Measurements from ENCODE around the gene METTL23. TPM values are rescaled to one million over a fixed set of nuclear protein-coding genes. Genes with fewer than 3 reads are reported as not detected.
"Not testable (repeated sequence)": the region's sequence is repeated elsewhere in the genome, so short reads cannot be mapped to it uniquely, and the experiment has no call there.

Gene METTL23
- total and polyA plus RNA-seq, 2 experiments from 2014 or later = 41.6 to 55.9 TPM

DNA sequence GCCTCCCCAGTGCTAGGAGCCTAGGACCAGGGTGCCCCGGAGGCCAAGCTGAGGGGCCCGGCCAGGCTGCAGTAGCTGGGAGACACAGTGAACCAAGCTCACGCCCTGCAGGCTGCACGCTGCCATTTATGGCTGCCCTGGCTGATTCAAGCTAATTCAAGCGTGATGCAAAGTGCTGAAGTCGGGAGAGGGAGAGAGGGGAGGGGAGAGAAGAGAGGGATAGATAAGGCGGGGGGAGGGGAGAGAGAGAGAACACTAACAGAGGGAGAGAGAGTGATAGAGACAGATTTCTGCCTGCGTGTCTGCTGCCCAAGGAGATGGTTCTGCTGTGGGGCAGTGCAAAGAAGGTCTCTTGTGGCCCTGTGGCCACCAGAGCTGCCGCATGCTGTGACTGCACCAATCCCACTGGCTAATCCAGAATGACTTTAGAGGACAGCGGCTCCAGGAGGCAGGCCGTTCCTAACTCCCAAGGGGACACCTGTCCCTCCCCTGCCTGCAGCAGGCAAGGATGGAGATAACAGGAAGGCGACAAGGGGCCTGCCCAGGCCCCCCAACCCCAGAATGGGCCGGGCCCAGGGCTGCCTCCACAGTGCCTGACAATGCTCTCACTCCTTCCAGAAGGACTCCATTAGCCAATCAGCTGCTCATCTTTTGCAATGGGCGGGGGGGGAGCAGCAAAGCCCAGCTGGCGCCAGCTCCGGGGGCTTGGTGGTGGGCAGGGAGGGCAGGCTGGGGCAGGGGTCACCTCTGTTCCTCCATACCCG lies 28.8 kb upstream of the METTL23 start (continued):
- TF ChIP-seq, protein P1, sequence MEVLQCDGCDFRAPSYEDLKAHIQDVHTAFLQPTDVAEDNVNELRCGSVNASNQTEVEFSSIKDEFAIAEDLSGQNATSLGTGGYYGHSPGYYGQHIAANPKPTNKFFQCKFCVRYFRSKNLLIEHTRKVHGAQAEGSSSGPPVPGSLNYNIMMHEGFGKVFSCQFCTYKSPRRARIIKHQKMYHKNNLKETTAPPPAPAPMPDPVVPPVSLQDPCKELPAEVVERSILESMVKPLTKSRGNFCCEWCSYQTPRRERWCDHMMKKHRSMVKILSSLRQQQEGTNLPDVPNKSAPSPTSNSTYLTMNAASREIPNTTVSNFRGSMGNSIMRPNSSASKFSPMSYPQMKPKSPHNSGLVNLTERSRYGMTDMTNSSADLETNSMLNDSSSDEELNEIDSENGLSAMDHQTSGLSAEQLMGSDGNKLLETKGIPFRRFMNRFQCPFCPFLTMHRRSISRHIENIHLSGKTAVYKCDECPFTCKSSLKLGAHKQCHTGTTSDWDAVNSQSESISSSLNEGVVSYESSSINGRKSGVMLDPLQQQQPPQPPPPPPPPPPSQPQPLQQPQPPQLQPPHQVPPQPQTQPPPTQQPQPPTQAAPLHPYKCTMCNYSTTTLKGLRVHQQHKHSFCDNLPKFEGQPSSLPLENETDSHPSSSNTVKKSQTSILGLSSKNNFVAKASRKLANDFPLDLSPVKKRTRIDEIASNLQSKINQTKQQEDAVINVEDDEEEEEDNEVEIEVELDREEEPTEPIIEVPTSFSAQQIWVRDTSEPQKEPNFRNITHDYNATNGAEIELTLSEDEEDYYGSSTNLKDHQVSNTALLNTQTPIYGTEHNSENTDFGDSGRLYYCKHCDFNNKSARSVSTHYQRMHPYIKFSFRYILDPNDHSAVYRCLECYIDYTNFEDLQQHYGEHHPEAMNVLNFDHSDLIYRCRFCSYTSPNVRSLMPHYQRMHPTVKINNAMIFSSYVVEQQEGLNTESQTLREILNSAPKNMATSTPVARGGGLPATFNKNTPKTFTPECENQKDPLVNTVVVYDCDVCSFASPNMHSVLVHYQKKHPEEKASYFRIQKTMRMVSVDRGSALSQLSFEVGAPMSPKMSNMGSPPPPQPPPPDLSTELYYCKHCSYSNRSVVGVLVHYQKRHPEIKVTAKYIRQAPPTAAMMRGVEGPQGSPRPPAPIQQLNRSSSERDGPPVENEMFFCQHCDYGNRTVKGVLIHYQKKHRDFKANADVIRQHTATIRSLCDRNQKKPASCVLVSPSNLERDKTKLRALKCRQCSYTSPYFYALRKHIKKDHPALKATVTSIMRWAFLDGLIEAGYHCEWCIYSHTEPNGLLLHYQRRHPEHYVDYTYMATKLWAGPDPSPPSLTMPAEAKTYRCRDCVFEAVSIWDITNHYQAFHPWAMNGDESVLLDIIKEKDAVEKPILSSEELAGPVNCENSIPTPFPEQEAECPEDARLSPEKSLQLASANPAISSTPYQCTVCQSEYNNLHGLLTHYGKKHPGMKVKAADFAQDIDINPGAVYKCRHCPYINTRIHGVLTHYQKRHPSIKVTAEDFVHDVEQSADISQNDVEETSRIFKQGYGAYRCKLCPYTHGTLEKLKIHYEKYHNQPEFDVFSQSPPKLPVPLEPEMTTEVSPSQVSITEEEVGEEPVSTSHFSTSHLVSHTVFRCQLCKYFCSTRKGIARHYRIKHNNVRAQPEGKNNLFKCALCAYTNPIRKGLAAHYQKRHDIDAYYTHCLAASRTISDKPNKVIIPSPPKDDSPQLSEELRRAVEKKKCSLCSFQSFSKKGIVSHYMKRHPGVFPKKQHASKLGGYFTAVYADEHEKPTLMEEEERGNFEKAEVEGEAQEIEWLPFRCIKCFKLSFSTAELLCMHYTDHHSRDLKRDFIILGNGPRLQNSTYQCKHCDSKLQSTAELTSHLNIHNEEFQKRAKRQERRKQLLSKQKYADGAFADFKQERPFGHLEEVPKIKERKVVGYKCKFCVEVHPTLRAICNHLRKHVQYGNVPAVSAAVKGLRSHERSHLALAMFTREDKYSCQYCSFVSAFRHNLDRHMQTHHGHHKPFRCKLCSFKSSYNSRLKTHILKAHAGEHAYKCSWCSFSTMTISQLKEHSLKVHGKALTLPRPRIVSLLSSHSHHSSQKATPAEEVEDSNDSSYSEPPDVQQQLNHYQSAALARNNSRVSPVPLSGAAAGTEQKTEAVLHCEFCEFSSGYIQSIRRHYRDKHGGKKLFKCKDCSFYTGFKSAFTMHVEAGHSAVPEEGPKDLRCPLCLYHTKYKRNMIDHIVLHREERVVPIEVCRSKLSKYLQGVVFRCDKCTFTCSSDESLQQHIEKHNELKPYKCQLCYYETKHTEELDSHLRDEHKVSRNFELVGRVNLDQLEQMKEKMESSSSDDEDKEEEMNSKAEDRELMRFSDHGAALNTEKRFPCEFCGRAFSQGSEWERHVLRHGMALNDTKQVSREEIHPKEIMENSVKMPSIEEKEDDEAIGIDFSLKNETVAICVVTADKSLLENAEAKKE (CRISPR knock-in tag; IDR thresholded peaks at IDR 0.05) = no peak
- no peak for TF ChIP-seq CREB1 (CRISPR knock-in tag; IDR thresholded peaks at IDR 0.05; ENCODE audit: low read depth)
- TF ChIP-seq EZH2 (IDR thresholded peaks at IDR 0.05; ENCODE audit: low read depth, unreplicated experiment) = no peak
- TF ChIP-seq JUNB (IDR thresholded peaks at IDR 0.05; ENCODE audit: unreplicated experiment) = no peak
- TF ChIP-seq, protein P2, sequence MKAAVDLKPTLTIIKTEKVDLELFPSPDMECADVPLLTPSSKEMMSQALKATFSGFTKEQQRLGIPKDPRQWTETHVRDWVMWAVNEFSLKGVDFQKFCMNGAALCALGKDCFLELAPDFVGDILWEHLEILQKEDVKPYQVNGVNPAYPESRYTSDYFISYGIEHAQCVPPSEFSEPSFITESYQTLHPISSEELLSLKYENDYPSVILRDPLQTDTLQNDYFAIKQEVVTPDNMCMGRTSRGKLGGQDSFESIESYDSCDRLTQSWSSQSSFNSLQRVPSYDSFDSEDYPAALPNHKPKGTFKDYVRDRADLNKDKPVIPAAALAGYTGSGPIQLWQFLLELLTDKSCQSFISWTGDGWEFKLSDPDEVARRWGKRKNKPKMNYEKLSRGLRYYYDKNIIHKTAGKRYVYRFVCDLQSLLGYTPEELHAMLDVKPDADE (IDR thresholded peaks at IDR 0.05) = no peak
- TF ChIP-seq STAT1 (IDR thresholded peaks at IDR 0.05; ENCODE audit: unreplicated experiment) = no peak

DNA sequence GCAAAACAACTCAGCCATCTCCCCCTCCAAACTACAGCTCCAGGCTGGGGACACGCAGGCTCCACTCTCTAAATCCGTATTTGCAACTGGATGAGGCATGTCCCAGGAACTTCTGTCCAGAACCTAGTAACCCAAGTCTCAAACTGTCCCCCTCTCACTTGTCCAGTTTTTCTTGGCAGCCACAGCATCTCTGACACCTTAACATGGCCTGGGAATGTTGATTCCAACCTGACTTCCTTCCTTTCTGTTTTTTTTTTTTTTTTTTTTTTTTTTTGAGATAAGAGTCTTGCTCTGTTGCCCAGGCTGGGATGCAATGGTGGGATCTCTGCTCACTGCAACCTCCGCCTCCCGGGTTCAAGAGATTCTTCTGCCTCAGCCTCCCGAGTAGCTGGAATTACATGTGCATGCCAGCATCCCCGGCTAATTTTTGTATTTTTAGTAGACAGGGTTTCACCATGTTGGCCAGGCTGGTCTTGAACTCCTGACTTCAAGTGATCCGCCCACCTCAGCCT lies 28.1 kb upstream of the METTL23 start:
- H3K4me2 ChIP-seq; H3K9me2 ChIP-seq (ENCODE audit: insufficient read depth); H3K27ac ChIP-seq (ENCODE audit: low read depth); H3K27me3 ChIP-seq (ENCODE audit: insufficient read depth); H3K4me3 Mint-ChIP-seq; H3F3A ChIP-seq (replicated peaks; ENCODE audit: low read depth); H3K4me3 ChIP-seq; H4K20me1 ChIP-seq (replicated peaks; ENCODE audit: insufficient read depth); DNase-seq (ENCODE audit: low spot score); H3K36me3 Mint-ChIP-seq (ENCODE audit: low read depth); H2AFZ ChIP-seq; H3K36me3 ChIP-seq (ENCODE audit: insufficient read depth); H3K9me3 Mint-ChIP-seq; ATAC-seq; H3K27ac Mint-ChIP-seq; H3K79me2 ChIP-seq (replicated peaks; ENCODE audit: insufficient read depth): not testable (repeated sequence)
- H3K4me1 ChIP-seq (ENCODE audit: insufficient read depth) = peaks cover 35% of the 10 kb centered on the region
- Mint-ChIP-seq H3K27me3 (ENCODE audit: insufficient read depth, low read depth, poor library complexity) (peaks cover 17% of the 10 kb centered on the region), H3K4me1 (peaks cover 43% of the 10 kb centered on the region)

Measured in GM23338 (cell line).